Ishikawa (cell line): ENCODE data around the gene IFTAP.

Experiments
- CEBPB ChIP-seq: IDR thresholded peaks from 2 replicates; pipeline ENCODE4 v1.6.1; 2012
- CREB1 ChIP-seq: IDR thresholded peaks from 2 replicates; pipeline ENCODE4 v1.6.1; 2012; ENCODE audit warnings: low read depth
- EGR1 ChIP-seq: IDR thresholded peaks from 2 replicates; pipeline ENCODE4 v1.6.1; 2012
- EP300 ChIP-seq: IDR thresholded peaks from 2 replicates; pipeline ENCODE4 v1.6.1; 2012; ENCODE audit warnings: borderline replicate concordance
- NFIC ChIP-seq: IDR thresholded peaks from 2 replicates; pipeline ENCODE4 v1.6.1; 2012
- RAD21 ChIP-seq: IDR thresholded peaks from 2 replicates; pipeline ENCODE4 v1.6.1; 2012; ENCODE audit warnings: low read depth
- TAF1 ChIP-seq: IDR thresholded peaks from 2 replicates; pipeline ENCODE4 v1.6.1; 2012; ENCODE audit warnings: low read depth, mild to moderate bottlenecking
- TEAD4 ChIP-seq: IDR thresholded peaks from 2 replicates; pipeline ENCODE4 v1.6.1; 2012
- USF1 ChIP-seq: IDR thresholded peaks from 2 replicates; pipeline ENCODE4 v1.6.1; 2012
- YY1 ChIP-seq: IDR thresholded peaks from 2 replicates; pipeline ENCODE4 v1.6.1; 2012; ENCODE audit warnings: low read depth
- ZBTB7A ChIP-seq: IDR thresholded peaks from 2 replicates; pipeline ENCODE4 v1.6.1; 2012; ENCODE audit warnings: low read depth
- TF ChIP-seq, protein P1 (sequence below): IDR thresholded peaks from 2 replicates; pipeline ENCODE4 v1.6.1; 2012
- TF ChIP-seq, protein P2 (sequence below): IDR thresholded peaks from 2 replicates; pipeline ENCODE4 v1.6.1; 2012; ENCODE audit warnings: low read depth, mild to moderate bottlenecking

DNA sequence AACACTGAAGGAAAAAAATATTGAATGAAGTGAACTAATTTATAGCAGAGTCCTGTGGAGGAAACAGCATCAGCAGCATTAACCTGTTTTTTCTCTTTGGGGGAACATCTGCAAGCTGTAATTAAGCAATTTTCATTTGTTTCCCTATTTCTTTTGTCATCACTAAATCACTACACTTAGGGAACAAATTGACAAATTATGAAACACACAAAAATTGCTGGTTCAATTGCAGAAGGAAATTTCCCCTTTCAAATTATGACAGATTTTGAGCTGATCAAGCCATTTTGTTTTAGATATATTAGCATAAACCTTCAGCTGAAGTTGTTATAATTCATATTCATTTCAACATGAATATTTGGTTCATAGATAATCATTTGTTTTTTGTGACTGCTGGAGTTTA is 25.9 kb downstream of the IFTAP start:
- TF ChIP-seq CEBPB (no peak), TAF1 (no peak), CREB1 (no peak), RAD21 (no peak), USF1 (no peak), EP300 (no peak), EGR1 (no peak), ZBTB7A (no peak), NFIC (no peak), TEAD4 (no peak), YY1 (no peak)
- TF ChIP-seq, protein P1, sequence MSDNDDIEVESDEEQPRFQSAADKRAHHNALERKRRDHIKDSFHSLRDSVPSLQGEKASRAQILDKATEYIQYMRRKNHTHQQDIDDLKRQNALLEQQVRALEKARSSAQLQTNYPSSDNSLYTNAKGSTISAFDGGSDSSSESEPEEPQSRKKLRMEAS: no peak
- TF ChIP-seq, protein P2, sequence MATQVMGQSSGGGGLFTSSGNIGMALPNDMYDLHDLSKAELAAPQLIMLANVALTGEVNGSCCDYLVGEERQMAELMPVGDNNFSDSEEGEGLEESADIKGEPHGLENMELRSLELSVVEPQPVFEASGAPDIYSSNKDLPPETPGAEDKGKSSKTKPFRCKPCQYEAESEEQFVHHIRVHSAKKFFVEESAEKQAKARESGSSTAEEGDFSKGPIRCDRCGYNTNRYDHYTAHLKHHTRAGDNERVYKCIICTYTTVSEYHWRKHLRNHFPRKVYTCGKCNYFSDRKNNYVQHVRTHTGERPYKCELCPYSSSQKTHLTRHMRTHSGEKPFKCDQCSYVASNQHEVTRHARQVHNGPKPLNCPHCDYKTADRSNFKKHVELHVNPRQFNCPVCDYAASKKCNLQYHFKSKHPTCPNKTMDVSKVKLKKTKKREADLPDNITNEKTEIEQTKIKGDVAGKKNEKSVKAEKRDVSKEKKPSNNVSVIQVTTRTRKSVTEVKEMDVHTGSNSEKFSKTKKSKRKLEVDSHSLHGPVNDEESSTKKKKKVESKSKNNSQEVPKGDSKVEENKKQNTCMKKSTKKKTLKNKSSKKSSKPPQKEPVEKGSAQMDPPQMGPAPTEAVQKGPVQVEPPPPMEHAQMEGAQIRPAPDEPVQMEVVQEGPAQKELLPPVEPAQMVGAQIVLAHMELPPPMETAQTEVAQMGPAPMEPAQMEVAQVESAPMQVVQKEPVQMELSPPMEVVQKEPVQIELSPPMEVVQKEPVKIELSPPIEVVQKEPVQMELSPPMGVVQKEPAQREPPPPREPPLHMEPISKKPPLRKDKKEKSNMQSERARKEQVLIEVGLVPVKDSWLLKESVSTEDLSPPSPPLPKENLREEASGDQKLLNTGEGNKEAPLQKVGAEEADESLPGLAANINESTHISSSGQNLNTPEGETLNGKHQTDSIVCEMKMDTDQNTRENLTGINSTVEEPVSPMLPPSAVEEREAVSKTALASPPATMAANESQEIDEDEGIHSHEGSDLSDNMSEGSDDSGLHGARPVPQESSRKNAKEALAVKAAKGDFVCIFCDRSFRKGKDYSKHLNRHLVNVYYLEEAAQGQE: no peak
